ENCODE data around the gene KCNQ2. TPM values are rescaled to one million over a fixed set of nuclear protein-coding genes. Genes with fewer than 3 reads are reported as not detected.
"Not testable (repeated sequence)": the region's sequence is repeated elsewhere in the genome, so short reads cannot be mapped to it uniquely, and the experiment has no call there.

Gene KCNQ2
- total RNA-seq, 4 donors from 2014 or later: 0.19 to 0.40 (median 0.40) TPM; not detected in 1

- no peak overlapping the region for H3K4me3 ChIP-seq
These were observed 9.0 kb upstream of the KCNQ2 start for GRCh38 chr20:63481503-63481902.

GRCh38 chr20:63479695-63480419, 7.4 kb upstream of the KCNQ2 start:
- H3K4me1 ChIP-seq, H3K27ac ChIP-seq, H3K9me3 ChIP-seq, H3K4me3 ChIP-seq, ATAC-seq, H3K36me3 ChIP-seq: not testable (repeated sequence)
- peaks cover 100% of the 10 kb centered on the region for H3K27me3 ChIP-seq
- 53% methylated on average over 14 of the region's 32 CpGs; no CpG with 5 or more reads in 1 of the 2 donors for WGBS, 2 donors (ENCODE audit: low coverage in 1 of 2)

More at GRCh38 chr20:63481503-63481902, 9.0 kb upstream of the KCNQ2 start:
- ATAC-seq: no peak
- WGBS, 2 donors (ENCODE audit: low coverage in 1 of 2): 40% methylated on average over 1 of the region's 12 CpGs; no CpG with 5 or more reads in 1 of the 2 donors
- no peaks in the 10 kb centered on the region for H3K4me1 ChIP-seq
- H3K9me3 ChIP-seq: peaks cover 0 to 6% (median 0%) of the 10 kb centered on the region in 3 donors
- H3K27ac ChIP-seq: no peak overlapping the region
- no peaks in the 10 kb centered on the region for H3K36me3 ChIP-seq
- peaks cover 100% of the 10 kb centered on the region for H3K27me3 ChIP-seq
- no peak for TF ChIP-seq CTCF (IDR thresholded peaks at IDR 0.05)
- TF ChIP-seq EP300 (IDR thresholded peaks at IDR 0.05): no peak
- no peak for TF ChIP-seq POLR2A (IDR thresholded peaks at IDR 0.05)
- no peak for TF ChIP-seq POLR2AphosphoS5 (IDR thresholded peaks at IDR 0.05)

- H3K27ac ChIP-seq: no peak overlapping the region
- no peak for ATAC-seq
- WGBS, 2 donors (ENCODE audit: low coverage in 1 of 2): 86% methylated on average over 8 of the region's 34 CpGs; no CpG with 5 or more reads in 1 of the 2 donors
- no peak overlapping the region for H3K4me3 ChIP-seq
- H3K4me1 ChIP-seq: no peaks in the 10 kb centered on the region
- peaks cover 100% of the 10 kb centered on the region for H3K27me3 ChIP-seq
- no peaks in the 10 kb centered on the region for H3K9me3 ChIP-seq
- no peak for TF ChIP-seq EP300 (IDR thresholded peaks at IDR 0.05)
- no peak for TF ChIP-seq POLR2A (IDR thresholded peaks at IDR 0.05)
- TF ChIP-seq POLR2AphosphoS5 (IDR thresholded peaks at IDR 0.05): no peak
- no peak for TF ChIP-seq CTCF (IDR thresholded peaks at IDR 0.05)
- H3K36me3 ChIP-seq: no peaks in the 10 kb centered on the region
These were observed 6.2 kb upstream of the KCNQ2 start for GRCh38 chr20:63478346-63479302.

- no peak for TF ChIP-seq EP300 (IDR thresholded peaks at IDR 0.05)
- no peak for TF ChIP-seq POLR2A (IDR thresholded peaks at IDR 0.05)
- no peak for TF ChIP-seq CTCF (IDR thresholded peaks at IDR 0.05)
- no peak for TF ChIP-seq POLR2AphosphoS5 (IDR thresholded peaks at IDR 0.05)
- Histone ChIP-seq H3K27ac (no peak overlapping the region), H3K27me3 (peaks cover 100% of the 10 kb centered on the region), H3K4me3 (no peak overlapping the region), H3K36me3 (no peaks in the 10 kb centered on the region), H3K4me1 (no peaks in the 10 kb centered on the region), H3K9me3 (no peaks in the 10 kb centered on the region)
- WGBS, 2 donors (ENCODE audit: low coverage in 1 of 2): 42 to 72% methylated on average over 3 to 7 of the region's 17 CpGs
- no peak for ATAC-seq
These were observed 5.5 kb upstream of the KCNQ2 start for GRCh38 chr20:63477944-63478343.

GRCh38 chr20:63477061-63477616, 4.7 kb upstream of the KCNQ2 start:
- Histone ChIP-seq H3K4me1 (peaks cover 0 to 3% (median 1%) of the 10 kb centered on the region in 3 donors), H3K27me3 (peaks cover 100% of the 10 kb centered on the region), H3K4me3 (no peak overlapping the region), H3K27ac (no peak overlapping the region), H3K36me3 (no peaks in the 10 kb centered on the region), H3K9me3 (no peaks in the 10 kb centered on the region)
- TF ChIP-seq CTCF (IDR thresholded peaks at IDR 0.05) (no peak), POLR2AphosphoS5 (IDR thresholded peaks at IDR 0.05) (no peak), POLR2A (IDR thresholded peaks at IDR 0.05) (no peak), EP300 (IDR thresholded peaks at IDR 0.05) (no peak)
- 31 to 47% methylated on average over 9 to 15 of the region's 21 CpGs for WGBS, 2 donors (ENCODE audit: low coverage in 1 of 2)
- no peak for ATAC-seq

Data from gastroesophageal sphincter (tissue), 4 donors.